HG02623 (cell line): Measurements from ENCODE around the gene ARHGEF28.

ENCODE experiments used
- ATAC-seq: cut with Tn5 transposase; IDR thresholded peaks from one replicate; pipeline ENCODE4 v1.9.1; 2021; ENCODE audit warnings: moderate library complexity; ENCODE audit not compliant: unreplicated experiment

ARHGEF28 gene

GRCh38 chr5:73836607-73837006 is 210.6 kb downstream of the ARHGEF28 start:
- no peak for ATAC-seq

GRCh38 chr5:73838901-73839300 is 212.9 kb downstream of the ARHGEF28 start:
- no peak for ATAC-seq

- ATAC-seq = no peak
Measured at GRCh38 chr5:73841641-73842040, 215.6 kb downstream of the ARHGEF28 start.

GRCh38 chr5:73844165-73844564 is 218.2 kb downstream of the ARHGEF28 start:
- ATAC-seq = no peak

- no peak for ATAC-seq
Measured at GRCh38 chr5:73851471-73852181, 225.6 kb downstream of the ARHGEF28 start.

GRCh38 chr5:73853091-73853490 is 227.1 kb downstream of the ARHGEF28 start:
- ATAC-seq = no peak

- ATAC-seq = no peak
Measured at GRCh38 chr5:73856997-73857396, 231.0 kb downstream of the ARHGEF28 start.

GRCh38 chr5:73857446-73857845 is 231.4 kb downstream of the ARHGEF28 start:
- no peak for ATAC-seq

- ATAC-seq = no peak
Measured at GRCh38 chr5:73858054-73858453, 232.1 kb downstream of the ARHGEF28 start.

- no peak for ATAC-seq
Measured at GRCh38 chr5:73858776-73859175, 232.8 kb downstream of the ARHGEF28 start.

- no peak for ATAC-seq
Measured at GRCh38 chr5:73859696-73860095, 233.7 kb downstream of the ARHGEF28 start.

- ATAC-seq = no peak
Measured at GRCh38 chr5:73861313-73861988, 235.5 kb downstream of the ARHGEF28 start.

GRCh38 chr5:73862796-73863195 is 236.8 kb downstream of the ARHGEF28 start:
- ATAC-seq = no peak

GRCh38 chr5:73863876-73864275 is 237.9 kb downstream of the ARHGEF28 start:
- no peak for ATAC-seq

GRCh38 chr5:73865315-73865714 is 239.3 kb downstream of the ARHGEF28 start:
- no peak for ATAC-seq

- no peak for ATAC-seq
Measured at GRCh38 chr5:73867345-73868335, 241.6 kb downstream of the ARHGEF28 start.

GRCh38 chr5:73883646-73884045 is 257.6 kb downstream of the ARHGEF28 start:
- no peak for ATAC-seq

- ATAC-seq = no peak
Measured at GRCh38 chr5:73887688-73888087, 261.7 kb downstream of the ARHGEF28 start.

GRCh38 chr5:73890569-73890968 is 264.6 kb downstream of the ARHGEF28 start:
- ATAC-seq = no peak

- no peak for ATAC-seq
Measured at GRCh38 chr5:73892218-73892617, 266.2 kb downstream of the ARHGEF28 start.

GRCh38 chr5:73892806-73893205 is 266.8 kb downstream of the ARHGEF28 start:
- ATAC-seq = no peak
